SK-N-MC (cell line): Measurements from ENCODE around the gene CMTM3.

Experiments
- DNase-seq: peaks from one replicate; pipeline ENCODE4 v3.0.0-alpha.2; 2011; ENCODE audit warnings: low read depth, low spot score
- H3K27ac ChIP-seq: fragments of 200-600 bp; sonication (generic); 2 replicates; pipeline ENCODE4 v1.5.1; 2016; ENCODE audit warnings: mixed run types
- H3K36me3 ChIP-seq: fragments of 200-600 bp; sonication (generic); 2 replicates; pipeline ENCODE4 v1.6.1; 2017; ENCODE audit warnings: antibody characterized with exemption, low read length, mixed read lengths; ENCODE audit not compliant: insufficient read depth
- H3K4me3 ChIP-seq: fragments of 200-600 bp; sonication (generic); 2 replicates; pipeline ENCODE4 v1.5.1; 2016
- H3K9ac ChIP-seq: fragments of 200-600 bp; sonication (generic); 2 replicates; pipeline ENCODE4 v1.8.0; 2017; ENCODE audit warnings: mixed run types, mixed read lengths; ENCODE audit not compliant: insufficient read length
- H3K9me3 ChIP-seq: fragments of 200-600 bp; sonication (generic); 2 replicates; pipeline ENCODE4 v1.6.1; 2017; ENCODE audit warnings: low read depth, mild to moderate bottlenecking, antibody characterized with exemption, low read length, moderate library complexity, mixed read lengths
- EZH2 ChIP-seq: fragments of 200-600 bp; sonication (generic); IDR thresholded peaks from one replicate; pipeline ENCODE4 v1.6.1; 2017; ENCODE audit warnings: antibody characterized with exemption
- FOXP2 ChIP-seq: optimal IDR thresholded peaks from 2 replicates; pipeline ENCODE3; 2011; ENCODE audit warnings: mild to moderate bottlenecking, moderate library complexity; ENCODE audit not compliant: insufficient read depth; ENCODE audit errors: extremely low read length, control extremely low read depth
- POLR2AphosphoS5 ChIP-seq: IDR thresholded peaks from 2 replicates; pipeline ENCODE4 v1.6.1; 2012; ENCODE audit warnings: mild to moderate bottlenecking, low read depth, low read length, borderline replicate concordance

CMTM3 gene

DNA sequence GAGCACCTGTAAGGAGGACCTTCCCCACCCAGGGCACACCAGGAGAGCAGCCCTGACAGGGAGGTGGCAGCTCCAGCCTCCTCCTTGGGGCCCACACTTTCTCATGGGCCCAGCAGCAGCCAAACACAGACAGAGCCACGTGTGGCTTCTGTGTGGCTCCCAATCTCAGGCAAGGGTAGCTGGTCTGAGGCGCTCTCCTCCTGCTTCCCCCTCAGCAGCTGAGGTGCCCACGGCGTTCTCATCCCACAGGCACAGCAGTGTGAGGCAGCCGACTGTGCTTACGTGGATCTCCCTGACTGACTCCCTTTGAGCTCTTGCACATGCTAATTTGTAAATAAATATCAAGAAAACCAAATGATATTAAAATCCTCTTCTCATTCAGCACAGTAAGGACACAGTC lies 30.9 kb downstream of the CMTM3 start:
- Histone ChIP-seq H3K27ac (no peak overlapping the region), H3K9ac (no peak overlapping the region)
- TF ChIP-seq EZH2 (no peak), POLR2AphosphoS5 (no peak), FOXP2 (no peak)

DNA sequence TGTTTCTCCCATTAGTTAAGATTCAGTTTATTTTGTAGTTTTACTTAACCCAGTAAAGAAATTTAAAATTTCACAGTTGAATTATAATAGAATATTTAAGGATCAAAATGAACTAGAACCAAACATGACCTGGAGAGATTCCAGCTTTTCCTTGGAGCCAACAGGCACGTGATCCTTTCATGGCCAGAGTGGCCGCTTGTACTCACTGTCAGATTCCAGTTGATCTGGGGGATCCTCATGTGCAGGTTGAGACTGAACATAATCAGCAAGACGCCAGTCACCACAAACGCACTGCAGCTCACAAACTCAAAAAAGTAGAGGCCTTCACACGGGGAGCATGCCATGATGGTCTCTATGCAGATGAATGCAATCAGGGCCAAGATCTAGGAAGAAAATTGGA lies 31.7 kb downstream of the CMTM3 start:
- H3K36me3 ChIP-seq: no peaks in the 10 kb centered on the region
- no peak overlapping the region for H3K9ac ChIP-seq
- H3K27ac ChIP-seq: no peak overlapping the region
- TF ChIP-seq FOXP2 (no peak), POLR2AphosphoS5 (no peak), EZH2 (no peak)
- no peak for DNase-seq
- H3K4me3 ChIP-seq: no peak overlapping the region
- H3K9me3 ChIP-seq: no peaks in the 10 kb centered on the region

More for the DNA sequence above, 30.9 kb downstream of the CMTM3 start:
- Histone ChIP-seq H3K4me3 (no peak overlapping the region), H3K36me3 (no peaks in the 10 kb centered on the region), H3K9me3 (no peaks in the 10 kb centered on the region)
- no peak for DNase-seq

DNA sequence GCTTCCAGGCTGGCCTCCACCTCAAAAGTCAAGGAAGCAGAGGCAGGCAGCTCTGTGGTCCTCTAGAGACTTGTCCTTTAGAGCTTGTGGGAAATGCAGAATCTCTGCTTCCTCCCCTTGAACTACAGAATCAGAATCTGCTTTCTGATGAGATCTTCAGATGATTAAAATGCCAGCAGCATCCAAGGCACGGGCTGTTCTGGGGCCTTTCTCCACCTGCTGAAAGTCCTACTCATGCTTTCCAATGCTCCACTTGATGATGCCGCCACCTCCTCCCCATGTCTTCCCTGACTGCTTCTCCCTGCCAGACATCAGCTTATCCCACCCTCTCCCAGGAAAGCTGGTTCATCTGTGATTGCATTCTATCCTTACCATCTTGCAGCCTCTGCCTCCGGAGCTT lies 33.3 kb downstream of the CMTM3 start:
- Histone ChIP-seq H3K4me3 (no peak overlapping the region), H3K9me3 (no peaks in the 10 kb centered on the region), H3K27ac (no peak overlapping the region), H3K36me3 (no peaks in the 10 kb centered on the region), H3K9ac (no peak overlapping the region)
- no peak for DNase-seq
- TF ChIP-seq EZH2: no peak
- no peak for TF ChIP-seq POLR2AphosphoS5
- TF ChIP-seq FOXP2: no peak

DNA sequence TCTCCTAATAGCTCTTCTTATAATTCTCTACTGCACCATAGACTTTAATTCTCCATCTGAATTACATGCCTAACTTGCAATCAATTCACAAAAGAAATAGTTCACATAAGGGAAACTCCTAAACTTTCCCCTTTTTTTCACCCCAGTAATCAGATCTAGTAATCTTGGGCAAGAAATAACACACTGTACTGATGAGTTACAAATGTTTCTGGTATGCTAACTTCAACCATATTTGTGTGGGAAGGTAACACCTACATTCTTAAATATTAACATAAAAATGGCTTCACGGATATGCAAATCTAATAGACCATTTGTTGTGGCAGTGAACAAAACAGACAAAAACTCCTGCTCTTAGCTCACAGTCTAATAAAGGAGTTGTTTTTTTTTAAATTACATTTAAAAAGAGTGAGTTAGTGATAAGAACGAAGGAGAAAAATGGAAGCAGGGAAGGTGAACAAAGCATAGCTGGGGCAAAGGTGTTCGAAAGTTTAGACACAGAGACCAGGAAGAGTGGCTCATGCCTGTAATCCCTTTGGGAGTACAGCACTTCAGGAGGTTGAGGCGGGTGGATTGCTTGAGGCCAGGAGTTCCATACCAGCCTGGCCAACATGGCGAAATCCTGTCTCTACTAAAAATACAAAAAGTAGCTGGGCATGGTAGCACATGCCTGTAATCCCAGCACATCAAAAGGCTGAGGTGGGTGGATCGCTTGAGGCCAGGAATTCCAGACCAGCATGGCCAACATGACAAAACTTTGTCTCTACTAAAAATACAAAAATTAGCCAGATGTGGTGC lies 34.8 kb downstream of the CMTM3 start:
- Histone ChIP-seq H3K4me3 (no peak overlapping the region), H3K27ac (no peak overlapping the region)
- TF ChIP-seq FOXP2: no peak
- no peak for TF ChIP-seq EZH2
- no peak for TF ChIP-seq POLR2AphosphoS5

DNA sequence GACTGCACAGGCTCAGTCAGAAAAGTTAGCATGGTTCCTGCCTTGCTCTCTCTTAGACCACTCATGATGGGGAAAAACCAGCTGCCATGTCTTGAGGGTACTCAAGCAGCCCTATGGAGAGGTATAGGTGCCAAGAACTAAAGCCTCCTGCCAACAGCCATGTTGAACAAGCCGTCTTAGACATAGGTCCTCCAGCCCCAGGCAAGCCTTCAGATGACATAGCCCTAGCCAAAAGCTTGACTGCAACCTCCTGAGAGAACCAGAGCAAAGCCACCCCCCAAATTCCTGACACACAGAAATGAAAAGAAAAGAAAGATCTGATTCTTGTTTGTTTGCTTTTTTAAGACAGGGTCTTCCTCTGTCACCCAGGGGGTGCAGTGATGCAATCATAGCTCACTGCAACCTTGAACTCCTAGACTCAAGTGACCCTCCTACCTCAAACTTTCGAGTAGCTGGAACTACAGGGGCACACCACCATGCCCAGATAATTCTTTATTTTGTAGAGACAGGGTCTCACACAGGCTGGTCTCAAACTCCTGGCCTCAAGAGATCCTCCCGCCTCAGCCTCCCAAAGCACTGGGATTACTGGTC lies 36.3 kb downstream of the CMTM3 start:
- Histone ChIP-seq H3K27ac (no peak overlapping the region), H3K9ac (no peak overlapping the region), H3K36me3 (no peaks in the 10 kb centered on the region), H3K9me3 (no peaks in the 10 kb centered on the region), H3K4me3 (no peak overlapping the region)
- DNase-seq: no peak
- TF ChIP-seq POLR2AphosphoS5: no peak
- no peak for TF ChIP-seq EZH2
- no peak for TF ChIP-seq FOXP2

More for the DNA sequence above, 34.8 kb downstream of the CMTM3 start:
- no peak overlapping the region for H3K9ac ChIP-seq
- H3K9me3 ChIP-seq: no peaks in the 10 kb centered on the region
- DNase-seq: no peak
- H3K36me3 ChIP-seq: no peaks in the 10 kb centered on the region

DNA sequence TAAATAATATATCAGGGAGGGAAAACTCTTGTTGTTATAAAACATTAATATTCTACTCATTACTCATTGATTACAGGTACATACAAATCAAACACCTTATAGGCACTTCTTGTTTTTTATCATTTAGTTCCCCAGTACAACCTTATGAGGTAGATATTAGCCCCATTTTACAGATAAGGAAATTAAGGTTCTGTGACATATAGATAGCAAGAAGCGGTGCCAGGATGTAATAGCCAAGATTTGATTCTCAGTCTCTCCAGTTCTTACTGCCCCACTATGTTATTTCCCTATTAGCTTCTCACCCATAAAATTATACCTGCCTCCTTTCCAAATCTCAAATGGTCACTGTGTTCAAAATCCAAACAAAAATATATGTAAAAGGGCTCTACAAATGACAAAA lies 36.9 kb downstream of the CMTM3 start:
- Histone ChIP-seq H3K4me3 (no peak overlapping the region), H3K9me3 (no peaks in the 10 kb centered on the region), H3K9ac (no peak overlapping the region), H3K36me3 (no peaks in the 10 kb centered on the region), H3K27ac (no peak overlapping the region)
- TF ChIP-seq EZH2 (no peak), POLR2AphosphoS5 (no peak), FOXP2 (no peak)
- no peak for DNase-seq

DNA sequence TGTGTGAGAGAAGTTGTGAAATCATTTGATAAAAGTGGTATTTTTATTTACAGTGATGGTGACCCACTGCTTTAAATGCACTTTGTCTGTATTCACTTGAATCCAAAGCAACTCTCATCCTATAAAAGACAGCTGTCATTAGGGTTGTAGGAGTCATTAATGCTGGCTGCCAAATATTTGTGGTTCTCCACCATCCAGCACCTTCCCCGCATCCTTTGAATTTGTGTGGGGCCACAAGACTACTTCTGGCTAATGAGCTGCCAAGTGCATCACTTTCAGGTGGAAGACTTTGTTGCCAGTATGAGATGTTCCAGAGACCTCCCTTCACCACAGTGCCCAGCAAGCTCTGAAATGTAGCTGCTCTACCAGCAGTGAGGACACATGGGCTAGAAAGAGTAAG lies 43.4 kb downstream of the CMTM3 start:
- H3K27ac ChIP-seq: no peak overlapping the region
- no peak for DNase-seq
- no peaks in the 10 kb centered on the region for H3K36me3 ChIP-seq
- no peaks in the 10 kb centered on the region for H3K9me3 ChIP-seq
- H3K9ac ChIP-seq: no peak overlapping the region
- H3K4me3 ChIP-seq: no peak overlapping the region
- no peak for TF ChIP-seq FOXP2
- no peak for TF ChIP-seq POLR2AphosphoS5
- no peak for TF ChIP-seq EZH2

DNA sequence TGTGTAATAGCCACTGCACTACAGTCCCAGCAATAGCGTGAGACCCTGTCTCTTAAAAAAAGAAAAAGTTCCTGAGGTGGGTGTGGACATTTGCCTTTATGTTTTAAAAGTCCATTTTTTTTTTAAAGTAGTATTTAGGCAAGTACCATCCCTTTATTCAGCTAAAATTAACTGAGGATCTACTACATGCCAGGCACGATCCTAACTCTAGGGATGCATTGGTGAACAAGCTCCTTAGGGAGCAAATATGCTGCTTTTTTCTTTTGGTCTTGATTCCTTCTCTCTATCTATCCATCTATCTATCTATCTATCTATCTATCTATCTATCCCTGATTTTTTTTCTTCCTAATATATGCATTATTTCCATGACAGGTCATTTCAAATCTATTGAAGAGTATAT lies 44.7 kb downstream of the CMTM3 start:
- no peak for DNase-seq
- Histone ChIP-seq H3K27ac (no peak overlapping the region), H3K4me3 (no peak overlapping the region), H3K9me3 (no peaks in the 10 kb centered on the region), H3K36me3 (no peaks in the 10 kb centered on the region), H3K9ac (no peak overlapping the region)
- no peak for TF ChIP-seq FOXP2
